ENCODE measurements around the gene PRIM2. TPM values are rescaled to one million over a fixed set of nuclear protein-coding genes. Genes with fewer than 3 reads are reported as not detected.
"Not testable (repeated sequence)": the region's sequence is repeated elsewhere in the genome, so short reads cannot be mapped to it uniquely, and the experiment has no call there.

PRIM2 gene
- total and polyA plus RNA-seq, 10 of the 15 experiments (the other 5 are each of a cell fraction or from before 2014, with no cell fraction given) = 13.2 to 38.6 (median 25.1) TPM

DNA sequence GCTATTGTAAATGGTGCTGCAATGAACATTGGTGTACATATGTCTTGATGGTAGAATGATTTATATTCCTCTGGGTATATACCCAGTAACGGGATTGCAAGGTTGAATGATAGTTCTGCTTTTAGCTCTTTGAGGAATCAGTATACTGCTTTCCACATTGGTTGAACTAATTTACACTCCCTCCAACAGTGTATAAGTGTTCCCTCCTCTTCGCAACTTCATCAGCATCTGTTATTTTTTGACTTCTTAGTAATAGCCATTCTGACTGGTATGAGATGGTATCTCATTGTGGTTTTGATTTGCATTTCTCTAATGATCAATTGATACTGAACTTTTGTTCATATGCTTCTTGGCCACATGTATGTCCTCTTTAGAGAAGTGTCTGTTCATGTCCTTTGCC, 73.4 kb downstream of the PRIM2 start:
- H3K27me3 ChIP-seq (replicated peaks in 1 of 2; ENCODE audit: control insufficient read depth in 2 of 2, insufficient read depth in 2 of 2, low read length in 1 of 2); H2AFZ ChIP-seq (ENCODE audit: control insufficient read depth, low read depth, low read length); CTCF ChIA-PET; H3K27ac ChIP-seq (ENCODE audit: control insufficient read depth, insufficient read depth); BruUV-seq (replicated peaks); DNase-seq (ENCODE audit: low read depth, low spot score); ATAC-seq; H4K20me1 ChIP-seq (ENCODE audit: control insufficient read depth, insufficient read depth); RAD21 ChIA-PET (ENCODE audit: unreplicated experiment); intact Hi-C loops (cut with micrococcal nuclease; ENCODE audit: unreplicated experiment); FAIRE-seq; H3K4me2 ChIP-seq (ENCODE audit: control insufficient read depth, insufficient read depth); H3K79me2 ChIP-seq (ENCODE audit: control insufficient read depth, insufficient read depth, low read length); H3K4me1 ChIP-seq (ENCODE audit: control insufficient read depth, insufficient read depth, low read length); H3K36me3 ChIP-seq (ENCODE audit: control insufficient read depth in 2 of 2, insufficient read depth in 2 of 2, low read length in 1 of 2); H3K9ac ChIP-seq (ENCODE audit: control insufficient read depth, insufficient read depth, low read length); SMC1A ChIA-PET (ENCODE audit: uncharacterized antibody, unreplicated experiment); H3K9me3 ChIP-seq (replicated peaks; ENCODE audit: control insufficient read depth, insufficient read depth, low read length); POLR2A ChIA-PET; H3K4me3 ChIP-seq; in situ Hi-C loops (cut with MboI): not testable (repeated sequence)
- 89% methylated on average over 2 of the region's 2 CpGs for WGBS (ENCODE audit: insufficient coverage, insufficient replicate concordance, low lambda C conversion rate, missing lambda C conversion rate)

DNA sequence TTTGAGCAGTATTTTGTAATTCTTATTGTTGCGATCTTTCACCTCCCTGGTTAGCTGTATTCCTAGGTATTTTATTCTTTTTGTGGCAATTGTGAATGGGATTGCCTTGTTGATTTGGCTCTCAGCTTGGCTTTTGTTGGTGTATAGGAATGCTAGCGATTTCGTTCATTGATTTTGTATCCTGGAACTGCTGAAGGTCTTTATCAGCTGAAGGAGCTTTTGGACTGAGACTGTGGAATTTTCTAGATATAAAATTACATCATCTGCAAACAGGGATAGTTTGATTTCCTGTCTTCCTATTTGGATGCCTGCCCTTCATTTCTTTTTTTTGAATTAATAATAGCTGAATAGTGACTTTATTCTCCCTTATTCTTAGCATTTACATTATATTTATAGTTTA, 74.6 kb downstream of the PRIM2 start:
- H3K27me3 ChIP-seq (replicated peaks in 1 of 2; ENCODE audit: control insufficient read depth in 2 of 2, insufficient read depth in 2 of 2, low read length in 1 of 2); intact Hi-C loops (cut with micrococcal nuclease; ENCODE audit: unreplicated experiment); H3K36me3 ChIP-seq (ENCODE audit: control insufficient read depth in 2 of 2, insufficient read depth in 2 of 2, low read length in 1 of 2); H3K9me3 ChIP-seq (replicated peaks; ENCODE audit: control insufficient read depth, insufficient read depth, low read length); H3K4me2 ChIP-seq (ENCODE audit: control insufficient read depth, insufficient read depth); ATAC-seq; H3K9ac ChIP-seq (ENCODE audit: control insufficient read depth, insufficient read depth, low read length); RAD21 ChIA-PET (ENCODE audit: unreplicated experiment); H3K27ac ChIP-seq (ENCODE audit: control insufficient read depth, insufficient read depth); BruUV-seq (replicated peaks); FAIRE-seq; SMC1A ChIA-PET (ENCODE audit: uncharacterized antibody, unreplicated experiment); in situ Hi-C loops (cut with MboI); H3K4me3 ChIP-seq; H3K4me1 ChIP-seq (ENCODE audit: control insufficient read depth, insufficient read depth, low read length); CTCF ChIA-PET; H3K79me2 ChIP-seq (ENCODE audit: control insufficient read depth, insufficient read depth, low read length); H4K20me1 ChIP-seq (ENCODE audit: control insufficient read depth, insufficient read depth); DNase-seq (ENCODE audit: low read depth, low spot score); POLR2A ChIA-PET; H2AFZ ChIP-seq (ENCODE audit: control insufficient read depth, low read depth, low read length): not testable (repeated sequence)
- 100% methylated on average over 3 of the region's 3 CpGs for WGBS (ENCODE audit: insufficient coverage, insufficient replicate concordance, low lambda C conversion rate, missing lambda C conversion rate)

DNA sequence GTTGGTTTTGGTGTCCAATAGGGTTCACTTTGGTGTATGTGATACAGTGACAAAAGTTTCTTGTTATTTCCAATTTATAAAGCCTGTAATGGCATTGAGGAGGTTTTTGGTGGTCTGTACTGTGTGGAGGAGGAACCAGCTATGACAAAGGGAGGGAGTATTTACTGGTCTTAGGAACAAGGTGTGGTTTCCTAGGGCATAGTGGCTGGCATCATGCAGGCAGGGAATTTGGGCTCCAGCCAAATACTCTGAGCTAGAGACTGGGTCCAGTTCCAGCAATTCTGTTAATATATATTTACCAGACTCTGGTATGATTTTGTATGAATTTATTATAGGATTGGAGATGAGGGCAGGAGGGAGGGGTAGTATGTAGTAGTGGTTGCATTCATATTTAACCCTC, 101.9 kb downstream of the PRIM2 start:
- intact Hi-C loops (cut with micrococcal nuclease; ENCODE audit: unreplicated experiment); H3K9me3 ChIP-seq (replicated peaks; ENCODE audit: control insufficient read depth, insufficient read depth, low read length); H3K27me3 ChIP-seq (replicated peaks in 1 of 2; ENCODE audit: control insufficient read depth in 2 of 2, insufficient read depth in 2 of 2, low read length in 1 of 2); FAIRE-seq; H2AFZ ChIP-seq (ENCODE audit: control insufficient read depth, low read depth, low read length); H3K4me3 ChIP-seq; H4K20me1 ChIP-seq (ENCODE audit: control insufficient read depth, insufficient read depth); H3K36me3 ChIP-seq (ENCODE audit: control insufficient read depth in 2 of 2, insufficient read depth in 2 of 2, low read length in 1 of 2); SMC1A ChIA-PET (ENCODE audit: uncharacterized antibody, unreplicated experiment); H3K9ac ChIP-seq (ENCODE audit: control insufficient read depth, insufficient read depth, low read length); in situ Hi-C loops (cut with MboI); H3K79me2 ChIP-seq (ENCODE audit: control insufficient read depth, insufficient read depth, low read length); H3K27ac ChIP-seq (ENCODE audit: control insufficient read depth, insufficient read depth); BruUV-seq (replicated peaks); RAD21 ChIA-PET (ENCODE audit: unreplicated experiment); ATAC-seq; POLR2A ChIA-PET; H3K4me2 ChIP-seq (ENCODE audit: control insufficient read depth, insufficient read depth); DNase-seq (ENCODE audit: low read depth, low spot score); H3K4me1 ChIP-seq (ENCODE audit: control insufficient read depth, insufficient read depth, low read length): not testable (repeated sequence)
- CTCF ChIA-PET = interaction anchor here (2.3 kb wide), 1 partner anchor 14 kb away, joined by 8 read pairs; no protein-coding TSS in a partner anchor
